Activated gamma-delta T cell treated with Interleukin-2 at 50 U/mL for 16 hours (primary cell): ENCODE data around the gene SLC41A1.
A peak's percentile ranks its signal among the peaks of the same experiment; 100 is the strongest.

Experiments used
- DNase-seq: peaks from one replicate; pipeline ENCODE4 v3.0.0-alpha.2; 2020

Gene SLC41A1

DNA sequence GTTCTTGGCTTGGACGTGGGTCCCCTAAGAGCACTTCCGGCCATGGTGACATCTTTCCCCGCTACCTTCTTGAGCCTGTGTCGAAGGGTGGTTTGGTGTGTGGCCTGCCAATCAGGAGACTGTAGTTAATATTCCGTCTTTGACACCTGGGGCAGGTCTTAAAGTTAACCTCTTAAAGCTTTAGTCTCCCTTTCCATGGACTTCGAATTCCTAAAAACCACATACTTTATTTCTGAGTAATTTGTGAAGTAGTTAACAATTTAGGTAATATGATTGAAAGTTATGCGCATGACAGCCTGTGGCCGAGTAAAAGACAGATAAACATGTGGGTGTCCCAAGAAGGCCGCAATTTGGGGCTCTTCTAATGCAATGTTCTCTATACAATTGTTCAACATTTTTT is 27.6 kb downstream of the SLC41A1 start:
- DNase-seq, result no peak

DNA sequence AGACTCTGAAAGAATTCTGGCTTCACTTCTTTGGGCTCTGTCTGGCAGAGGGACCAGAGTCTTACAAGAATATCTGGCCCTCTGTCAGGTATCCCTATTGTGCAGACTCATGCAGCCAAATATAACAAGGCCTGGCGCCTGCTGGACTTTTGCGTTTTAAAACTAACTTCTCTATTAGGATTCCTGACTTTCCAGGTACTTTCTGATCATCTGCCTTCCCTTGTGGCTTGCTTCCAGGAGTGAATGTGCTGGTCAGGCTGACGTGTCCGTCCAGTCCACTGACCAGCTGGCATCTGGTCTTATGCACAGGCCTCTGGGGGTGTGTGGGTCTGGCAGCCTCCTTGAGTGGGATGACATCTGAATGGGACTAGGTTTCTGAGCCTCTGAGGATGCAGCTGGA is 29.1 kb downstream of the SLC41A1 start:
- no peak for DNase-seq

DNA sequence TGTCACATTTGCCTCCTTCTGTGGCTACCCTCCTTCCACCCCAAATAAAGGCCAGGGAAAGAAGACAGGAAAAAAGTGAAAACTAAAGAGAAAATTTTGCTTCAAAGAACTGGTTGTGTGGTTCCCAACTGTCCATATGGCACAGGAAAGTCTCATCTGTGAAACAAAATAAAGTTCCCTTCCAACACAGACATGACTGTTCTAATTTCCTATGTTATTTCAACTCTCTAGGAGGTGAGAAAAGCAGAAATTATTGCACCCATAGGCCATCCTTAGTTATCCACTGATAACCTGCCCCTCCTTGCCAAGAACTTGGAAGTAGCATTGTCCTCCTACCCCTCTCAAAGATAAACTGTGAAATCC is 29.6 kb downstream of the SLC41A1 start:
- no peak for DNase-seq

DNA sequence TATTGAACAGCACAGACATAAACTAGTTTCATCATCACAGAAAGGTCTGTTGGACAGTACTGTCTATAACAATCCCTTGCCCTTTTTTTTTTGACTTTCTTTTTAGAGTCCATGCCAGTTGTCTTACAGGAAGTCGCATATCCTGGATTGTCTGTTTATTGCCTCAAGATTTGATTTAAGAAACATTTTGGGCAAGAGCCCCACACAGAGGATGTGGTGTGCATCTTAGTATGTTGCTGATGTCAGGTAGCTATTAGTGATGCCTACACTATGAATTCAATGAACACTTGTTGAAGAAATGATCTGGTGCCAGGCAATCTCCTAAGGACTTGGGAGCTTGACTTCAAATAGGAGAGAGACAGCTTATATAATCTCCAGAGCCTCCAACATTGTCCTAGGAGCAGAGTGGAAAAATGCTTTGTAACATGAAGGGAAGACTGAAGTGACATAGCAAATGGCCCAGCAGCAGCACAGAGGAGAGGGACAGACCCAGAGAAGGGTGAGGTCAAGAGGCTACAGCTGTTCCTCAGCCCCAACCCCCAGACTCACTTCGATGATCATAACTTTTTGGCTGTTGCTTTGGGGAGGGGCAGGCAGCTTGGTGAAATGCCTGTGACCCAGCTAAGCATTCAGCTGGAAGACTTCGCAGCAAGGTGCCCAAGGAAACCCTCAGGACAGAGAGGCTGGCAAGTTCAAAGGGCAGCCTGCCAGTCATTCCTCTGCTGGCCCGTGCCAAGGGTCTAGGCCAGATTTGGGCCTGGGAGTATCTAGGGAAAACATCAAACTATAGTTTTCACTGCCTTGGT is 30.2 kb downstream of the SLC41A1 start:
- no peak for DNase-seq

DNA sequence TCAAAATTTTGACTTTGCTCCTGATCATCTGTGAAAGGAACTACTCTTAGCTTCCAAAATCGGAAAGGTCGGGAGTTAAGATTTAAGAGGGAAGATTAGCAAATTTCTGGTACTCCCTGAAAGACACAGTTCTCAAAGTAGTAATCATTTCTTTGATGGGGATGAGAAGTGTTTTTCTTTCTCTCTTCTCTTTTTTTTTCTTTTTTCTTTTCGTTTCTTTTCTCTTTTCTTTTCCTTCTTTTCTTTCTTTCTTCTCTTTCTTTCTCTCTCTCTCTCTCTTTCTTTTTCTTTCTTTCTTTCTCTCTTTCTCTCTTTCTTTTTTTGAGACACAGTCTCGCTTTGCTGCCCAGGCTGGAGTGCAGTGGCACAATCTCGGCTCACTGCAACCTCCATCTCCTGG is 32.7 kb downstream of the SLC41A1 start:
- DNase-seq, result no peak

DNA sequence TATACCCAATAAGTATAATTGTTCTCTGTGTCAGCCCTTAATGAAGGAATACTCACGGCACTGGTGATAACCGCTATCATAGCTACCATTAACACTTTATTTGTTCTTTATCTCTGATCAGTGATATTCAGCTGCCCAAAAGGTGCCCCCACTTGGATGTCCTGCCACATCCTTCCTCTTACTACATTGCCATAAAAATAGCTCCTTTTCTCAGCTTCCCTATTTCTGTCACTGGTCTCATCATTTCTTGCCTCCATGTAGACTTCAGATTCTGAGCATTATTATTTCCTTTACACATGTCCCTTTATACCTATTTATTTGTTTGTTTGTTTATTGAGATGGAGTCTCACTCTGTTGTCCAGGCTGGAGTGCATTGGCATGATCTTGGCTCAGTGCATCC is 35.0 kb downstream of the SLC41A1 start:
- no peak for DNase-seq

DNA sequence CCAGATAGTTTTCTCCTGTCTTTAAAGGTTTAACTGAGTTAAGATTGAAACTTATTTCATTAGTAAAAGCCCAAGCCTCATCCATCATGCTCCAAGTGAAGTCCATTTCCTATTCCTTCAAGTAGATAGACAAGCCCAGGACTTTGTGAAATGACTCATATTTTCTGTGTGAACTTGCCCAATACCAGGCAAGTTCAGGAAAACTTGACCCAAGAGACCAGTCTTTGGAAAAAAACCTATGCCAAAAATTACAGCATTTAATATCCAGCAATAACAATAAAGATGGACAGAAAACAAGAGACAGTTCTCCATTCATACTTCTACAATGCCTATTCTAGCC is 37.3 kb downstream of the SLC41A1 start:
- DNase-seq, result no peak

DNA sequence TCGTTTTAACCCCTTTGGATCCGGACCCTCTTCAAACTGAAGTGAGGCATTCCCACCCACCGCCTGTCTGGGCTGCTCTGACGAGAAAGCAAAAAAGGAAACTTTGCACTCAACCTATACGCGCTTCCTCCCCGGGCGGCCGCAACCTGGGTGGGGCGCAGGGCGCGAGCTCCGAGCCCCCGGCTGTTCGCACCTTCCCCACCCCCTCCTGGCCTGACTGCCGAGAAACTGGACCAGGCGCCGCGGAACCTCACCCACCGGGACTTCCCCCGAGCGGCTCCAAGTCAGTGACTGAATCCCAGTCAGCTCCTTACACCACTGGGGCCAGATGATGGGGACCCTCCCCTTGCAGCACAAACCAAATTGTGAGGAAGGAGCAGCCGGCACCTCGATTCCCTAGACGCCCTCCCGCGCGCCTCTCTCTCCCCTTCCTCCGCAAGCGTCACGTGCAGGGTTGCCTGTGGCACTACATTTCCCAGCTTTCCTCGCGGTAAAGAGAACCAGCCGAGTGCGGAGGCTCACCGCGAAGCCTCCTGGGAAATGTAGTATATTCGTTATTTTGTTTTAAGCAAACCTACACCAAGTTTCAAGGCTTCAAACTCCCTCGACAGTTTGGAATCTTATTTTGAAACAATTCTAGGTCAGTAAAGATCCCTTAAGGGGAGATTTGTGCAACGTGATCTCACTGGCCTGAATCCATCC is 37.8 kb downstream of the SLC41A1 start, which contains the start of gene RAB29:
Gene RAB29 (minus strand): TSS at position 468 of the 702 bp plus-strand sequence. CDS start 526 bp downstream, outside the sequence.
- DNase-seq, result peak; percentile 79

DNA sequence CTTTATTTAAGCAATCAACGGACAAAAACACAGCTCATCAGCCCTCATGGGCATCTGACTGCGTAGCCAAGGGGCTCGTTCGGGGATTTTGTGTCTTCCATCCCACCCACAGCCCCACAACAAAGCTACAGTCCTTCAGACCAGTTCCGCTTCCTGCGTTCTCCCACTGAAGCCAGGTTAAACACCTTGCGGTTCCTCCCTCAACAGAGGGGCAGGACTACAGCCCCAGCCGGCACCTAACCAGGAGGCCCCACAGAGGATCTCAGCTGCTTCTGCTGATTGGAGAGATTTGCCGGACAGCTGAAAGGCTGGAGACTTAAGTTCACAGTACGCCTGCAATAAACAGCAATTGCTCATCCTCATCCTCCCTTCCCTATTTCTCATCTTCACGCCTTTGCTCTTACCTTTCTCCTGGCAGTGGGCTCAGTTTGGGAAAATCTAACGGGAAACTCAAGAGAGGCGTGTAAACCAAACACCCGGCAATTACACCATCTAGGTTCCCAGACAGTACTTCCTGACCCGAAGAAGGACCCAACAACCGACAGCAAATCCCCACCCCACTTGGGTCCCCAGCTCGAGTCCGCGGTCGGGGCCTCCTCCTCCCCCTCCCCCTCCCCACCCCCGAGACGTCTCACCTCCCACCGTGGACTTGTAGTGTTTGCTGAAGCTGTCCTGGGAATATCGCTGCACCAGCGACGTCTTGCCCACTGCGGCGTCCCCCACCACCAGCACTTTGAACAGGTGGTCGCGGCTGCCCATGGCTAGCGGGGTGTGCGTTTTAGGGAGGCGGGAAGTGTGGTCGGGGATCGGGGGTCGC is 38.6 kb downstream of the SLC41A1 start:
- peak; percentile 53 for DNase-seq

DNA sequence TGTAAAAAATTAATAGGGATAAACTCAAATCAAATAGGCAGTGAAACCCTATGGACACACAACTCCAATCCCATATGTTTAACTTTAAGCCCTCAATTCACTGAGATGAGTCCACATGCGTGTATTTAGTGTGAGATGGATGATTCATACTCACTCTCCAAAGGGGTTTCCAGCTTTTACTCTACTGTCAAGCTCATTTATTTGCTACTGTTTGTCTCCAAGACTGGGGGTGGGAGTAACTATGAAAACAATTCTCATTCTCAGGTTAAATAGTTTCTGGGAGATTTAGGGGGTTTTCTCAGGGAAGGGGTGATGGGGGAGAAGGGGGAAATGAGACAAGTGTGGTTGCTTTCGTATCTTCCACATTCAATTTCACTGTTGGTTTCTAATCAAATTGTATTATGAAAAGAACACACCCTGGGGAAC is 40.4 kb downstream of the SLC41A1 start:
- no peak for DNase-seq

DNA sequence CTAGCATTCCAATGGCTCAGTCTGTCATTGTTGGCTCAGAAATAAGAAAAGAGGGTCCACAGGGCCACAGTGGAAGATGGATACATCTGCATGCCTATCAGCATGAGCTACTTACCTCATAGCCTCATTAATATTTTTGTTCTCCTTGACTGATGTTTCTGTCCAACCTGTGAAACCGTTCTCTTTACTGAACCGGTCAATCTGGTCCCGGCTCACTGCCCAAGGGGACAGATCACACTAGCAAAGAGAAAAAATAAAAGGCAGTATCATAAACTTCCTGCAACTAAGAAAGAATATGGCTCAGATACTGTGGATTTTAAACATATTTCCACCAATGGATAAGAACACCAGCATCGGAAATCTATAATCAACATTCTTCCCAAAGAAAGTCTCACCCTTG is 42.4 kb downstream of the SLC41A1 start:
- no peak for DNase-seq

DNA sequence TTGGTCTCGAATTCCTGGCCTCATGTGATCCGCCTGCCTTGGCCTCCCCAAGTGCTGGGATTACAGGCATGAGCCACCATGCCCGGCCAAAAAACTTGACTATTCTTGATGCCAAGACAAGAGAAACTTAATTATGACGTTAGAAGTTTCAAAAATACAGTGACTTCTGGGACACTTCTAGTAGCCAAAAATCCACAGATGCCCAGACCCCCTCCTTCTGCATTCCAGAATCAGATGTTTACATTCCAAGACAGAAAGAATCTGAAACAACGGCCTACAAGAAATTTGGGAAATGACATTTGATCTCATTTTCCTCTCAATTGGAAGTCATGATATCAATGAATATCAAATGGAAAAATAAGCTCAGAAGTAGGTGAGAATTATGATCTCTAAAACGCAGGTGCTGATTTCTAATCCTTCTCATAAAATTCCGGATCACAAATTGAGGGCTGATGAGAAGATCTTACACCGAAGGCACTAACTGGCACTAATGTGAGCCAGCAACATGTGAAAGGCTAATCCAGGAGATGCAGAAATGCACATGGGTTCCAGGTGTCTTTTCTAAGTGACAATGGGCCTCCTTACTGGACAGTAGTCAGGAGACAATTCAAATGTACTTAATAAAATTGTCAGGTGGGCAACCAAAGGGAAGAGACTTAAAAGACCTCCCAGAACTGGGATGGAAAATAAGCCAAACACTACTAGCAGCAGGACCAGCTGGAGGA is 43.2 kb downstream of the SLC41A1 start:
- no peak for DNase-seq

DNA sequence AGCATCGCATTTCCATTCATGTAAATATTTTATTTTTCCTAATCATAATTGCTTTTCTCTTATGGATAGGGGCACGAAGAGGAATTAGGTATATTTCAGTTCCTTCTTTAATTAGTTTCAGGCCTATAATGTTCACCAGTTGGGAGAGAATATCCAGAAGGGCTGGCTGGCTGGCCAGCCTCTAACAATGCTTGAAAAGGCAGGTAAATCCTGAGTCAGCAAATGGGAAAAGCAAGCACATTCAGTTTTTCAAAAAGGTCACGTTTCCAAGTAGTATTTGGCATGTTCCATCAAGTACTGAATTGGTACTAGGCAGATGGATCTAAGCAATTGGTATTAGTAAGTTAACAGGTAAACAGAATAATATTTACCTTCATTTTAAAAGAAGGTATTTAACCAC is 45.8 kb downstream of the SLC41A1 start:
- no peak for DNase-seq

DNA sequence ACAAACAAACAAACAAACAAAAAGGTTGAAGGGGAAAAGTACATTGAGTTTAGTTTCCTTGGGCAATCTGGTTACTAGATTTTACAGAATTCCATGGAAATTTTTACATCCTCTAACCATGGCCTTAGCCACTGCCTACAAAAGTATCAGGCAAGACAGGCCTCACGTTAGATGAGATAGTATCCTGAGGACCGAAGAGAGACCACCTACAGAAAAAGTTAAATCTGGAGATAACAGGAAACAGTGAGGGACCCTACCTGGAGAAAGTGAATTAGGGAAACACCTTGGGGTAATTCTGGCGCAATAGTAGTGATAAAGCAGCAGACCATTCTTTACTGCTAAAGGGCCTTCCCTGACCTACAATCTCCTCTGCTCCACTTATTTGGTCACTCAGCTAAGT is 46.4 kb downstream of the SLC41A1 start:
- DNase-seq, result no peak

DNA sequence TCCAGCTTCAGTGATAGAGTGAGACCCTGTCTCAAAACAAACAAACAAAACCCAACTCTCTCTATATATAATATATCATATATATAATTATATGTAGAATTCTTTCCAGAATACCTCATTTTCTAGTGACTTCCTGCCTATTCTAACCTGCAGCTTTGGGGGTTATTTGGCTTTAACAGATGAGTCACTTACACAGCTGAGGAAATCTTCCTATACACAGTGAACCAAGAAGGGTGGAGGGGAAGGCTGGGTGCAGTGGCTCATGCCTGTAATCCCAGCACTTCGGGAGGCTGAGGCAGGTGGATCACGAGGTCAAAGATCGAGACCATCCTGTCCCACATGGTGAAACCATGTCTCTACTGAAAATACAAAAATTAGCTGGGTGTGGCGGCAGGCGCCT is 47.0 kb downstream of the SLC41A1 start:
- no peak for DNase-seq

DNA sequence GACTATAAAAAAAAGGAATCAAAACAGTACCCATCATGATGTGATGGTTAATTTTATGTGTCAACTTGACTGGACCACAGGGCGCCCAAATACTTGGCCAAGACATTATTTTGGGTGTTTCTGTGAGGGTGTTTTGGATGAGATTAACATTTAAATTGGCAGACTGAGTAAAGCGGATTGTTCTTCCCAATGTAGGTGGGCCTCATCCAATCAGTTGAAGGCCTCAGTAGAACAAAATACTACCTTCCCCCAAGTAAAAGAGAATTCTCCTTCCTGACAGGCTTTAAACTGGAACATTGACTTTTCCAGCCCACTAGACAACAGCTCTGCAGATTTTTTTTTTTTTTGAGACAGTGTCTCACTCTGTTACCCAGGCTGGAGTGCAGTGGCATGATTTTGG is 48.4 kb downstream of the SLC41A1 start:
- no peak for DNase-seq

DNA sequence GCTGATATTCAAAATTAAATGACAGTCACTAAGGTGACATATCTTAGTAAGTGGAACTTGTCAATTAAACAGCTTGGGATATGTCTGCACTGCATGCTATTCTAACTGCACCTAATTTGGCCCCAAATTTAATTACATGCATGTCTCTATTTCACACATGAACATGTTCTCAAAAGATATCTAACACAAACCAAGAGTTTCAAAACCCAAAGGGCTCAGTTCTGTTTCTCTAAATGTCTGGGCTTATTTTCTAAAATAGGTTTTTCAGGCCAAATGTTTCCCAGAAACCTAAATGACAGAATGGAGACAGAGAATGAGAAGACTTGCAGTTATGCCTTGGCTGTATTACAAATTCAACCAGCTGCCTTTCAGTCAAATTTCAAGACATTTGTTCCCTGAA is 49.0 kb downstream of the SLC41A1 start:
- no peak for DNase-seq

DNA sequence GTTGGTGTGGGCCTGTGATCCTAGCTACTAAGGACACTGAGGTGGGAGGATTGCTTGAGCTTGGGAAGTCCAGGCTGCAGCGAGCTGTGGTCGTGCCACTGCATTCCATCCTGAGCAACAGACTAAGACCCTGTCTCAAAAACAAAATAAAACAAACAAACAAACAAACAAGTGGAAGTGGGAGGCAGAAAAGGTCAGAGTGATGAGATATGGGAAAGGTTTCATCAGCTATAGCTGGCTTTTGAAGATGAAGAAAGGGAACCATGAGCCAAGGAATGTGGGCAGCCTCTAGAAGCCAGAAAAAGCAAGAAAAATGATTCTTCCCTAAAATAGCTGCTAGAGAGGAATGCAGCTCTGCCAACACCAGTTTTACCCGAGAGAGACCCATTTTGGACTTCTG is 52.4 kb downstream of the SLC41A1 start:
- no peak for DNase-seq

DNA sequence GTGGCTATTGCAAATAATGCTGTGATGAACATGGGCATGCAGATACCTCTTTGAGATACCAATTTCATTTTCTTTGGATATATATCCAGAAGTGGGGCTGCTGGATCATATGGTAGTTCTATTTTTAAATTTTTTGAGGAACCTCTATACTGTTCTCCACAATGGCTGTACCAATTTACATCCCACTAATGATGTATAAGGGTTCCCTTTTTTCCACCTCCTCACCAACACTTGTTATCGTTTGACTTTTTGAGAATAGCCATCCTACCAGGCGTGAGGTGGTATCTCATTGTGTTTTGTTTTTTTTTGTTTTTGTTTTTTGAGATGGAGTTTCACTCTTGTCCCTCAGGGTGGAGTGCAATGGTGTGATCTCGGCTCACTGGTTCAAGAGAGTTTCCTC is 56.4 kb downstream of the SLC41A1 start:
- DNase-seq, result no peak

DNA sequence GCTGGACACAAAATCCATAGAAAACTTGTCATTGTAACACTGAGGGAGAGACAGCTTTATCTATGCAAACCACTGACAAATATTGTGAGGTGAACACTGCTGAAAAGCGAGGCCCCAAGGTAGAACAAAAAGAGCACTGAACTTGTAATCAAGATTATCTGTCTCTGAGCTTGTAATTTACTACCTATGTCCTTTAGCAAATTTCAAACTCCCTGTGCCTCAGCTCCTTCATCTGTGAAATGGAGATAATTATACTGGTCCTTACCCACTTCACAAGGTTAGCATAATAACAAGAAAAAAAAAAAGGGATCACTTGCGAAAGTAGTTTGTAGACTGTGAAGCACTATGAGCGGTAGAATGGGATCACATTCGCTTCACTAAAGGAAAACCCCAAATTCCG is 58.1 kb downstream of the SLC41A1 start:
- DNase-seq, result no peak

DNA sequence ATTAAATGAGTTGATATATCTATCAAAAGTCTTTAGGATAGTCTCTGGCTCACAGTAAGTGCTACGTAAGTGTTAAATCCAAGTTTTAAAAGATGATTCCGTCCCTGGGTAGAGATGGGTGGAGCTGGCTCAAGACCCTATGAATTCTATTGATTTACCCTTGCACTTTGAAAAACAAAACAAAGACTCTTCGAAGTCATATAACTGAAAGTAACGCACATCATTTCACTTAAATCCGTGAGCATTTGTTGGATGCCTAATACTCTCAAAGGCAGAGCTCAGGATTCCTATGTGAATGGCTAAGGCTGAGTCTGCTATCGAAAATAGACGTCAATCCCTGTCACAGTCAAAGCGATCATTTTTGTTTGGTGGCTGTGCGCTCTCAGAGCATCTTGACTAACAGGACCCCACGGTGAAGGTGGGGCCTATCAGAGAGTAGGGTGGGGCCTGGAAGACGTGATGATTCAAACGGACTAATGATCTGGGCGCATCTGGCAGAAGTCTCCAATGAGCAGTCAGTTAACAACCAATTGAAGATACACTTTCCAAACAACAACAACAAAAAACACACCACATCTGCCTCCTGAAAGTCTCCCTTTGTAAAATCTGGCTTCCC is 61.9 kb downstream of the SLC41A1 start:
- DNase-seq, result no peak
